Measurements from ENCODE around the gene ANKS1A. TPM values are rescaled to one million over a fixed set of nuclear protein-coding genes. Genes with fewer than 3 reads are reported as not detected.
"Not testable (repeated sequence)": the region's sequence is repeated elsewhere in the genome, so short reads cannot be mapped to it uniquely, and the experiment has no call there.

ANKS1A gene
- total and polyA plus RNA-seq, 2 experiments from 2014 or later = 3.2 to 4.4 TPM

DNA sequence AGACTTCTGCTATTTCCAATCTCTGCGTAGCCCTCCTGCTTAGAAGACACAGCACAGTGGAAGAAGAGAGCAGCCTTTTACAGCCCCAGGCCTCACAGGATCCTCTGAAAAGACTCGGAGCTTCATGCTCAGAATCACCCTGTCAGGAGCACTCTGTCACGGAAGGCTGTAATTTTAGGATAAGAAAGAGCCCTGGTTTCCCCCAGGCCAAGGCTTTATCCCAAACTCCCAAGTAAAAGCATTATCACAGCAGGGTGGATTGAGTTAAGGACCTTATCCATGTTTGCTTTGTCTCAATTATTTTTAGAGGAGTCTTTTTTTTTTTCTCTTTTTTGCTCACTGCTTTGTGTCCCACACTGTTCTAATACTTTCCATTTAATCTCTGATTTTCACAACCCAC lies 39.2 kb downstream of the ANKS1A start:
- no peaks in the 10 kb centered on the region for H4K20me1 ChIP-seq (ENCODE audit: insufficient read depth)
- 91 to 97% methylated on average over 3 of the region's 3 CpGs for WGBS, 2 experiments (ENCODE audit: low coverage in 1 of 2, low lambda C conversion rate in 2 of 2, missing lambda C conversion rate in 2 of 2)
- H3K4me2 ChIP-seq (ENCODE audit: unreplicated experiment) = no peak overlapping the region
- DNase-seq = no peak
- H3F3A ChIP-seq (ENCODE audit: insufficient read depth) = 0 out of 2 replicates have a peak, but pooled peaks cover 4% of the 10 kb centered on the region
- no peak overlapping the region for H3K9ac ChIP-seq
- no peak overlapping the region for H3K27ac ChIP-seq
- TF ChIP-seq EZH2 (IDR thresholded peaks at IDR 0.05; ENCODE audit: insufficient read depth, poor library complexity, severe bottlenecking) = no peak
- no peak for TF ChIP-seq EZH2phosphoT487 (IDR thresholded peaks at IDR 0.05; ENCODE audit: insufficient read depth, low read depth)
- in situ Hi-C loops (cut with MboI) = no loop called here
- no peaks in the 10 kb centered on the region for H3K9me3 ChIP-seq (ENCODE audit: low read depth)
- H3K4me3 ChIP-seq = no peak overlapping the region
- no peaks in the 10 kb centered on the region for H3K27me3 ChIP-seq (replicated peaks; ENCODE audit: insufficient read depth)
- H3K9me2 ChIP-seq (ENCODE audit: insufficient read depth) = no peaks in the 10 kb centered on the region
- peaks cover 17% of the 10 kb centered on the region for H3K4me1 ChIP-seq (ENCODE audit: insufficient read depth)
- peaks cover 16% of the 10 kb centered on the region; the same call in 1 of the 2 replicates for H3K79me2 ChIP-seq (ENCODE audit: insufficient read depth)
- no peaks in the 10 kb centered on the region for H3K36me3 ChIP-seq (ENCODE audit: low read depth)
- no peak overlapping the region for H2AFZ ChIP-seq

DNA sequence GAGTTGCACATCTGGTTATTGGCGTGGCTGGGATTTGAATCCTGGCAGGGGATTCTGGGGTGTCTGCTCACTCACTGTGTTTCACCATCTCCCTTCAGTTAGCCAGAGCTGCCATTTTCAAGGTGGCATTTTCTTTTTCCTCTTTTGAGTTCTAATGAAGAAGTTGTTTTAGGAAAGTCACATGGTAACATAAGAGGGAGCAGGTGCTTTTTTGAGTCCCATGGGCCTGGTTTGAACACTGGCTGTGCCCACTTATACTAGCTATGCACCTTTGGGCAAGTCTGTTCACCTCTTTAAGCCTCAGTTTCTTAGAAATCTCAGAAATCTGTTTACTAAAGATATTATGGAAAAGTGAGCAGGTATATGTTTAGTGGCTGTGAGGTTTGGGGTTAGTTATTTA lies 39.6 kb downstream of the ANKS1A start:
- Histone ChIP-seq H2AFZ (no peak overlapping the region), H3K9ac (no peak overlapping the region), H4K20me1 (ENCODE audit: insufficient read depth) (no peaks in the 10 kb centered on the region), H3K4me1 (ENCODE audit: insufficient read depth) (peaks cover 17% of the 10 kb centered on the region), H3K79me2 (ENCODE audit: insufficient read depth) (peaks cover 16% of the 10 kb centered on the region; the same call in 1 of the 2 replicates), H3F3A (ENCODE audit: insufficient read depth) (0 out of 2 replicates have a peak, but pooled peaks cover 4% of the 10 kb centered on the region), H3K4me2 (ENCODE audit: unreplicated experiment) (no peak overlapping the region), H3K36me3 (ENCODE audit: low read depth) (no peaks in the 10 kb centered on the region), H3K27me3 (replicated peaks; ENCODE audit: insufficient read depth) (no peaks in the 10 kb centered on the region), H3K9me3 (ENCODE audit: low read depth) (no peaks in the 10 kb centered on the region), H3K9me2 (ENCODE audit: insufficient read depth) (no peaks in the 10 kb centered on the region), H3K4me3 (no peak overlapping the region), H3K27ac (no peak overlapping the region)
- WGBS, 2 experiments (ENCODE audit: low coverage in 1 of 2, low lambda C conversion rate in 2 of 2, missing lambda C conversion rate in 2 of 2) = 96 to 100% methylated on average over 1 of the region's 1 CpG
- DNase-seq = no peak
- in situ Hi-C loops (cut with MboI) = no loop called here
- TF ChIP-seq EZH2 (IDR thresholded peaks at IDR 0.05; ENCODE audit: insufficient read depth, poor library complexity, severe bottlenecking) = no peak
- TF ChIP-seq EZH2phosphoT487 (IDR thresholded peaks at IDR 0.05; ENCODE audit: insufficient read depth, low read depth) = no peak

DNA sequence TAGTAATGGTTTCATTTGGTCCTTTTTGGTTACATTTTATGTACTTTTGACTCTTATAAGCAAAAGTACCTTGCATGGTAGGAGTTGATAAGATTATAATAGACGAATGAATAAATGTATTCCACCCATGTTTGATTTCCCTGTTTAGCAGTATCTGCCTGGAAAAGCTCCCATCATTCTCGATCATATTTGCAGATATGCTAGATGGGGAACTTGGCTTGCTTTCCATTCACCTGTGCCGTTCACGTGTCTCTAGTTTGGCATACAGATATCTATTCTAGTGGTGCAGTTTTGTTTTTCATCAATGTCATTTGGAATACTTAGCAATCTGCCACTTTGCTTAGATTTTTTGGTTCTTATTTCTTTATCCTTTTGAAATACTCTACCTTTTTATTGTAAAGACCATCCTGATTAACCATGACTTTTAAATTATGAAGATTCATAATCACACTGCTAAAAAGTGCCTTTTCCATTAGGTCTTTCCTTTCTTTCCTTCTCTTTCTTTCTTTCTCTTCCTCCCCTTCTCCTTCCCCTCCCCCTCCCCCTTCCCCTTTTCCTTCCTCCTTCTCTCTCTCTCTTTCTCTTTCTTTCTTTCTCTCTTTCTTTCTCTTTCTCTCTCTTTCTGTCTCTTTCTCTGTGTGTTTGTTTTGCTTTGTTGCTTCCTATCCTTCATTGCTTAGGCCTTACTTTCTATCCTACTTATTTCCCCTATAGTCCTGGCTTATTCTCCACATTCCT lies 40.4 kb downstream of the ANKS1A start:
- 80 to 85% methylated on average over 4 of the region's 4 CpGs for WGBS, 2 experiments (ENCODE audit: low coverage in 1 of 2, low lambda C conversion rate in 2 of 2, missing lambda C conversion rate in 2 of 2)
- peaks cover 17% of the 10 kb centered on the region for H3K4me1 ChIP-seq (ENCODE audit: insufficient read depth)
- H3K27ac ChIP-seq = no peak overlapping the region
- H3K79me2 ChIP-seq (ENCODE audit: insufficient read depth) = peaks cover 16% of the 10 kb centered on the region; the same call in 1 of the 2 replicates
- H3K36me3 ChIP-seq (ENCODE audit: low read depth) = no peaks in the 10 kb centered on the region
- no peak overlapping the region for H3K4me3 ChIP-seq
- no peak overlapping the region for H2AFZ ChIP-seq
- no peak for TF ChIP-seq EZH2 (IDR thresholded peaks at IDR 0.05; ENCODE audit: insufficient read depth, poor library complexity, severe bottlenecking)
- TF ChIP-seq EZH2phosphoT487 (IDR thresholded peaks at IDR 0.05; ENCODE audit: insufficient read depth, low read depth) = no peak
- H3K27me3 ChIP-seq (replicated peaks; ENCODE audit: insufficient read depth) = no peaks in the 10 kb centered on the region
- H3F3A ChIP-seq (ENCODE audit: insufficient read depth) = 0 out of 2 replicates have a peak, but pooled peaks cover 4% of the 10 kb centered on the region
- no peaks in the 10 kb centered on the region for H4K20me1 ChIP-seq (ENCODE audit: insufficient read depth)
- DNase-seq = no peak
- no peak overlapping the region for H3K9ac ChIP-seq
- H3K9me3 ChIP-seq (ENCODE audit: low read depth) = no peaks in the 10 kb centered on the region
- in situ Hi-C loops (cut with MboI) = no loop called here
- no peaks in the 10 kb centered on the region for H3K9me2 ChIP-seq (ENCODE audit: insufficient read depth)
- no peak overlapping the region for H3K4me2 ChIP-seq (ENCODE audit: unreplicated experiment)

GRCh38 chr6:34930221-34930620 lies 41.2 kb downstream of the ANKS1A start:
- Histone ChIP-seq H3K9me3 (ENCODE audit: low read depth) (no peaks in the 10 kb centered on the region), H3K9ac (no peak overlapping the region), H3K9me2 (ENCODE audit: insufficient read depth) (no peaks in the 10 kb centered on the region), H2AFZ (no peak overlapping the region), H3K4me3 (no peak overlapping the region), H3F3A (ENCODE audit: insufficient read depth) (0 out of 2 replicates have a peak, but pooled peaks cover 4% of the 10 kb centered on the region), H3K4me1 (ENCODE audit: insufficient read depth) (peaks cover 17% of the 10 kb centered on the region), H3K27ac (no peak overlapping the region), H4K20me1 (ENCODE audit: insufficient read depth) (no peaks in the 10 kb centered on the region), H3K27me3 (replicated peaks; ENCODE audit: insufficient read depth) (no peaks in the 10 kb centered on the region), H3K79me2 (ENCODE audit: insufficient read depth) (peaks cover 16% of the 10 kb centered on the region; the same call in 1 of the 2 replicates), H3K4me2 (ENCODE audit: unreplicated experiment) (no peak overlapping the region), H3K36me3 (ENCODE audit: low read depth) (no peaks in the 10 kb centered on the region)
- WGBS, 2 experiments (ENCODE audit: low coverage in 1 of 2, low lambda C conversion rate in 2 of 2, missing lambda C conversion rate in 2 of 2) = 79% methylated on average over 3 of the region's 3 CpGs
- TF ChIP-seq EZH2 (IDR thresholded peaks at IDR 0.05; ENCODE audit: insufficient read depth, poor library complexity, severe bottlenecking) = no peak
- TF ChIP-seq EZH2phosphoT487 (IDR thresholded peaks at IDR 0.05; ENCODE audit: insufficient read depth, low read depth) = no peak
- in situ Hi-C loops (cut with MboI) = no loop called here
- no peak for DNase-seq

- H3F3A ChIP-seq (ENCODE audit: insufficient read depth); in situ Hi-C loops (cut with MboI); H3K9ac ChIP-seq; DNase-seq; H3K27me3 ChIP-seq (replicated peaks; ENCODE audit: insufficient read depth); H3K4me1 ChIP-seq (ENCODE audit: insufficient read depth); H3K9me2 ChIP-seq (ENCODE audit: insufficient read depth); H2AFZ ChIP-seq; H3K4me2 ChIP-seq (ENCODE audit: unreplicated experiment); H3K4me3 ChIP-seq; H3K36me3 ChIP-seq (ENCODE audit: low read depth); H3K9me3 ChIP-seq (ENCODE audit: low read depth); H3K27ac ChIP-seq; H4K20me1 ChIP-seq (ENCODE audit: insufficient read depth): not testable (repeated sequence)
- H3K79me2 ChIP-seq (ENCODE audit: insufficient read depth) = peaks cover 16% of the 10 kb centered on the region; the same call in 1 of the 2 replicates
- 97 to 98% methylated on average over 12 of the region's 12 CpGs for WGBS, 2 experiments (ENCODE audit: low coverage in 1 of 2, low lambda C conversion rate in 2 of 2, missing lambda C conversion rate in 2 of 2)
These were observed 43.1 kb downstream of the ANKS1A start for GRCh38 chr6:34932202-34932601.
